ENCODE measurements around the gene EIPR1.

EIPR1 gene

GRCh38 chr2:3266925-3267867 is 110.4 kb downstream of the EIPR1 start:
- peaks cover 4% of the 10 kb centered on the region for H3K36me3 ChIP-seq (ENCODE audit: control insufficient read depth, insufficient read depth, low read length)
- no peak overlapping the region for H3K4me3 ChIP-seq (ENCODE audit: extremely low read depth, insufficient read depth, low read length, poor library complexity, severe bottlenecking)
- no peak overlapping the region for H3K27ac ChIP-seq (ENCODE audit: low read depth, low read length, severe bottlenecking)
- 93 to 94% methylated on average over 10 of the region's 15 CpGs for WGBS, 2 experiments (ENCODE audit: insufficient coverage in 2 of 2)
- H3K9me3 ChIP-seq (ENCODE audit: control insufficient read depth, low read length) = no peaks in the 10 kb centered on the region
- H3K4me1 ChIP-seq (ENCODE audit: control insufficient read depth, insufficient read depth, low read length, poor library complexity, severe bottlenecking) = no peaks in the 10 kb centered on the region

DNA sequence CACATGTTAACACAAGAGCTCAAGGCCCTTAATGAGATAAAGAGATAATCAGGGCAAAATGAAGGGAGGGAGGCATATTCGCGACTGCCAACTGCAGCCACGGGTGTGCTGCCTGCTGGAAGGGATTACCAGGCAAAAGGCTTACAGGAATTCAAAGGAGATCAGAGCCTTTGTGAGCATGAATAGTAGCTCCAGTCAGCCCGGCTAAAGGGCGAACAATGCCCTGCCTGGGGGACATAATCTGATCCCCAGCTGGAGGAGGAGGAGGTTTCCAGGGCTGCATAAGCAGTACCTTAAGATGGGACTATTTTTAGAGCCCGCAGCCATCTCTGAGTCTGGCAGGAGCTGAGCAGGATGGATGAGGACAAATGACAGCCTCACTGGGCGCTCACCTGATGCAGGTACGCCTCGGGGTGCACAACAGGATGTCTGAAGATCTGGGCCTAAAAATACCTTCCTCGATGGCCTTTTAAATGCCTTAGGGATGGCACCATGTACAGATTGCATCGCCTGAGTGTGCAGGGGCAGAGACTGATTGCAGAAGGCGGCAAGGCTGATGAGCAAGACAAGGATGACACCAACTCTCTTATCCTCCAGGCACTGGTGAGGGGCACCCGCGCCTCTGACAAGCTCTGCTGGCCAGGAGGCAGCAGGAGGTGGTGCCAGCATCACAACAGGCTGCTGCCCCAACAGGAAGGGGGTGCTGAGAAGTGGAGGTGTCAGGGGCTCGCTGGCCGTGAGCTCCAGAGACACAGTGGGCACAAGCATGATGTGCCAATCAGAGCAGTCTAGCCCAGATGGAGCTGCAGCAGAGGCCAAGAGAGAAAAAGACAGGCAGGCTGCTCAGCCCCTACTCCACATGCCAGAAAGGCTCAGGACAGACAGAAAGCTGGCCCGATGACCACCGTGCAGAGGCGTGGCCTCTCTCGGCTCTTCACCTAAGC is 111.4 kb downstream of the EIPR1 start:
- Histone ChIP-seq H3K4me3 (ENCODE audit: extremely low read depth, insufficient read depth, low read length, poor library complexity, severe bottlenecking) (no peak overlapping the region), H3K36me3 (ENCODE audit: control insufficient read depth, insufficient read depth, low read length) (peaks cover 4% of the 10 kb centered on the region), H3K9me3 (ENCODE audit: control insufficient read depth, low read length) (no peaks in the 10 kb centered on the region), H3K27ac (ENCODE audit: low read depth, low read length, severe bottlenecking) (peak overlapping the region; percentile 10), H3K4me1 (ENCODE audit: control insufficient read depth, insufficient read depth, low read length, poor library complexity, severe bottlenecking) (no peaks in the 10 kb centered on the region)
- 52 to 62% methylated on average over 14 to 15 of the region's 20 CpGs for WGBS, 2 experiments (ENCODE audit: insufficient coverage in 2 of 2)

GRCh38 chr2:3265471-3265870 is 112.1 kb downstream of the EIPR1 start:
- Histone ChIP-seq H3K4me3 (ENCODE audit: extremely low read depth, insufficient read depth, low read length, poor library complexity, severe bottlenecking) (no peak overlapping the region), H3K9me3 (ENCODE audit: control insufficient read depth, low read length) (no peaks in the 10 kb centered on the region), H3K27ac (ENCODE audit: low read depth, low read length, severe bottlenecking) (peak overlapping the region; percentile 10), H3K4me1 (ENCODE audit: control insufficient read depth, insufficient read depth, low read length, poor library complexity, severe bottlenecking) (no peaks in the 10 kb centered on the region), H3K36me3 (ENCODE audit: control insufficient read depth, insufficient read depth, low read length) (peaks cover 4% of the 10 kb centered on the region)
- 78 to 87% methylated on average over 8 of the region's 8 CpGs for WGBS, 2 experiments (ENCODE audit: insufficient coverage in 2 of 2)

DNA sequence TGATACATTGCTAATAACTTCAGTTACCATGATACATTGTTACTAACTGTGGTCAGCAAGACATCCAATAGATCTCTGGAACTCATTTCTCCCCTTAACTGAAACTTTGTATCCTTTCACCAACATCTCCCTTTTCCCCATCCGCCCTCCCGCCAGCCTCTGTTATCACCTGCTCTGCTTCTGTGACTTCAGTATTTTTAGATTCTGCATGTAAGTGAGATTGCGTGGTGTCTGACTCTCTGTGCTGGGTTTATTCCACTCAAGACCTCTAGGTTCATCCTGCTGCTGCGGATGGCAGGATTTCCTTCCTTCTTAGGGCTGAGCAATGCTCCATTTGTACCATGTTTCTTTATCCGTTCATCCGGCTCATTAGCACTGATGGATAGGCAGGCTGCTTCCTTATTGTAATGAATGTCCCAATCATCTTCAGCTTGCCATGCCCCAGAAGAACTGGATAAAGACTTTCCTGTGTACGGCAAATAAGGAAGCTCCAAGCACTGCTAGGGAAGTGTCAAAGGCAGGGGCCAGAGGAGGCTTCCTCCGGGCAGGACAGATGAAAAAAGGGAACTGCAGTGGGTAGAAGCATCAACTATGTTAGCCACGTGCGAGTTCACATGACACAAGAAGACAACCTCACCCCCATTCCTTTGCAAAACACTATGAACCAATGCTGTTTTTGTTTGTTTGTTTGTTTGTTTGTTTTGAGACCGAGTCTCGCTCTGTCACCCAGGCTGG is 113.4 kb downstream of the EIPR1 start:
- H3K4me1 ChIP-seq (ENCODE audit: control insufficient read depth, insufficient read depth, low read length, poor library complexity, severe bottlenecking) = no peaks in the 10 kb centered on the region
- 79 to 88% methylated on average over 6 to 8 of the region's 12 CpGs for WGBS, 2 experiments (ENCODE audit: insufficient coverage in 2 of 2)
- H3K27ac ChIP-seq (ENCODE audit: low read depth, low read length, severe bottlenecking) = no peak overlapping the region
- H3K9me3 ChIP-seq (ENCODE audit: control insufficient read depth, low read length) = no peaks in the 10 kb centered on the region
- H3K4me3 ChIP-seq (ENCODE audit: extremely low read depth, insufficient read depth, low read length, poor library complexity, severe bottlenecking) = no peak overlapping the region
- no peaks in the 10 kb centered on the region for H3K36me3 ChIP-seq (ENCODE audit: control insufficient read depth, insufficient read depth, low read length)

DNA sequence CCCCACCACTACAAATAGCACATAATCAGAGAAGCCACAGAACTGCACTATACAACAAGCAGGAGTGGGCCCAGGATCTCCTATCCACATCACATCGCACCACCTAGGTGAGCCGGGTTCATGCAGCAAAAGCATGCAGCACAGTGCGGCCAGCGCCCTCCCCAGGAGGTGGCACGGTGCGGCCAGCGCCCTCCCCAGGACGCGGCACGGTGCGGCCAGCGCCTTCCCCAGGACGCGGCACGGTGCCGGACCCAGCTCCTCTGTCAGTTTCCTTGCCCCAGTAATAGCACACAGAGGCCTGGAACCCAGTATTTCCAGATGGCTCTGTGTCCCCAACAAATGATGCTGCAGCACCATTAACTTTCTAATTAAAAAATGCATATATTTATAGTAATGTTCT is 114.1 kb downstream of the EIPR1 start:
- 89 to 97% methylated on average over 15 to 16 of the region's 16 CpGs for WGBS, 2 experiments (ENCODE audit: insufficient coverage in 2 of 2)
- H3K4me1 ChIP-seq (ENCODE audit: control insufficient read depth, insufficient read depth, low read length, poor library complexity, severe bottlenecking) = no peaks in the 10 kb centered on the region
- no peaks in the 10 kb centered on the region for H3K9me3 ChIP-seq (ENCODE audit: control insufficient read depth, low read length)
- no peaks in the 10 kb centered on the region for H3K36me3 ChIP-seq (ENCODE audit: control insufficient read depth, insufficient read depth, low read length)
- no peak overlapping the region for H3K27ac ChIP-seq (ENCODE audit: low read depth, low read length, severe bottlenecking)
- H3K4me3 ChIP-seq (ENCODE audit: extremely low read depth, insufficient read depth, low read length, poor library complexity, severe bottlenecking) = no peak overlapping the region

DNA sequence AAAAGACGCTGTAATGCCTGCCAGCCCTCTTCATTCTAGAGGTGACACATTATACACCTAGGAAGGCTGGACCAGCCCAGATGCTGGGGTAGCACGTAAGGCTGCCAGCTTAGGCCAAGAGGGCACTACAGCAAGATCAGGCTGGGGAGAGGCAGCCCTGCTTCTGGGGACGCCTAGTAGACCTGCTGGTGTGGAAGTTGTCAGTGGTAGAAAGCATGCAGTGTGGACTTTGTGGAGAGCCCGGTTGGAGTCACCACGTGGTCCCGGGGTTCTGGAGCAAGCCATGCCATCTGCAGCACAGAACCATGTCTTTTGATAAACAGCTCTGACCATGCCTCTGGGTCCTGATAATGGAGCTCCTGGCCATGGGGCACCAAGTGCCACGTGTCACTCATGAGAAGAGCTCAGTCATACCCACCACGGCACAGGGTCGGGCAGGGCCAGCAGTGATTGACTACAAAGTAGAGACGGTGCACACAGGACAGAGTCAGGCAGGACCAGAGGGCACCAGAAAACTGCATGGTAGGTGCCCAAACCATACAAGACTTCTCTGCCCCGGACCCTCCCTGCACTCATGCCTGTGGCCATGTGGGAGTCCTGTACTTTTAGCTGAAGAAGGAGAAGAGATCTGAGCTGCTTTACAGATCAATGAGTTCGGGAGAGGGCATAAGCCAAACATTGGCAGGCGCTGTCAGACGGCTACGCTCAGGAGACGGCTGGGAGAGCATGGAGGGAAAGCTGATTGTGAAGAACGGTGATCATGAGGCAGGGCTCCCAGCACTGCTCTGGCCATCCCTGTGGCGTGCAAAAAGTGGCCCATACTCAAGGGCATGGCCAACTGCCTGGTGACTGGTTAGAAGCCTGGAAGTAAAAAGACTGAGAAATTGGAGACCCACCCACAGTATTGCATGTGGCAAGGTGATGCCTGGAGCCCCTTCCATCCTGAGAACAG is 114.9 kb downstream of the EIPR1 start:
- no peak overlapping the region for H3K27ac ChIP-seq (ENCODE audit: low read depth, low read length, severe bottlenecking)
- no peaks in the 10 kb centered on the region for H3K9me3 ChIP-seq (ENCODE audit: control insufficient read depth, low read length)
- no peaks in the 10 kb centered on the region for H3K4me1 ChIP-seq (ENCODE audit: control insufficient read depth, insufficient read depth, low read length, poor library complexity, severe bottlenecking)
- no peak overlapping the region for H3K4me3 ChIP-seq (ENCODE audit: extremely low read depth, insufficient read depth, low read length, poor library complexity, severe bottlenecking)
- no peaks in the 10 kb centered on the region for H3K36me3 ChIP-seq (ENCODE audit: control insufficient read depth, insufficient read depth, low read length)
- WGBS, 2 experiments (ENCODE audit: insufficient coverage in 2 of 2) = 92 to 97% methylated on average over 16 to 18 of the region's 18 CpGs

DNA sequence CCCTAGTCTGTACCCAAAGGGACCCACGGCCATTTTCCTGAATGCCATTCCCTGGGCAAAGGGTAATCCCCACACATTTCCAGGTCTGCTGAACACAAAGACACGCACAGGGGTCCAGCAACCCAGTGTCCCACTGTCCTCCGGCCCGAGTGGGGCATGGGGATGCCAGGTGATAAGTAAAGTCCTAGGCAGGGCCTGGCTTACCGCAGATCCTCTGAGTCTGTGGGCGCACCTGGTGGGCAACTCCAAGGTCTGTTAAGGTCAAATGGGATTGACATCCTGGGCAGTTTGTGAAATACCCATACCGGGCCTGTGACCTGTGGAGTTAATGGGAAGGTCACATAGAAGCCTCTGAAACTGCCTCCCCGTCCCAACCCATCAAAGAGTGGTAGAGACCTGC is 116.1 kb downstream of the EIPR1 start:
- Histone ChIP-seq H3K27ac (ENCODE audit: low read depth, low read length, severe bottlenecking) (no peak overlapping the region), H3K4me3 (ENCODE audit: extremely low read depth, insufficient read depth, low read length, poor library complexity, severe bottlenecking) (no peak overlapping the region), H3K36me3 (ENCODE audit: control insufficient read depth, insufficient read depth, low read length) (no peaks in the 10 kb centered on the region), H3K4me1 (ENCODE audit: control insufficient read depth, insufficient read depth, low read length, poor library complexity, severe bottlenecking) (peaks cover 9% of the 10 kb centered on the region), H3K9me3 (ENCODE audit: control insufficient read depth, low read length) (no peaks in the 10 kb centered on the region)
- 91 to 100% methylated on average over 4 to 7 of the region's 8 CpGs for WGBS, 2 experiments (ENCODE audit: insufficient coverage in 2 of 2)

DNA sequence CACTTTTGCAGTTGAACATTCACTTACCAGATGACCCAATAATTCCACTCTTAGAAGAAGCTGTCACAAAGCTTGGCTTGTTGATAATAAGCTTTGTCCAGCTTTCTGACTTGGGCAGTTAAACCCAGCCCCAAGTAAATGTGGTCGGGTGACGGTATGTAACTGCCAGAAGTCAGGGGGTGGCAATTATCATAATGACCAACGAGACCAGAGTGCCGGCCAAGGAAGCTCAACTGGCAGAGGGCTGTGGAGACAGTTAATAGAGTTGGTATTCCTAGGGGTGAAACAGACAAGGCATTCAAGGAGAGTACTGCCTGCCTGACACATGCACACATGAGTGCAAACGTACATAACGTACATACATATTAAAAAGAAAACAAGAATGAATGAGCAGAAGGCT is 116.7 kb downstream of the EIPR1 start:
- Histone ChIP-seq H3K4me1 (ENCODE audit: control insufficient read depth, insufficient read depth, low read length, poor library complexity, severe bottlenecking) (peaks cover 10% of the 10 kb centered on the region), H3K27ac (ENCODE audit: low read depth, low read length, severe bottlenecking) (no peak overlapping the region), H3K36me3 (ENCODE audit: control insufficient read depth, insufficient read depth, low read length) (no peaks in the 10 kb centered on the region), H3K4me3 (ENCODE audit: extremely low read depth, insufficient read depth, low read length, poor library complexity, severe bottlenecking) (no peak overlapping the region), H3K9me3 (ENCODE audit: control insufficient read depth, low read length) (no peaks in the 10 kb centered on the region)
- 87 to 90% methylated on average over 4 to 5 of the region's 6 CpGs for WGBS, 2 experiments (ENCODE audit: insufficient coverage in 2 of 2)

DNA sequence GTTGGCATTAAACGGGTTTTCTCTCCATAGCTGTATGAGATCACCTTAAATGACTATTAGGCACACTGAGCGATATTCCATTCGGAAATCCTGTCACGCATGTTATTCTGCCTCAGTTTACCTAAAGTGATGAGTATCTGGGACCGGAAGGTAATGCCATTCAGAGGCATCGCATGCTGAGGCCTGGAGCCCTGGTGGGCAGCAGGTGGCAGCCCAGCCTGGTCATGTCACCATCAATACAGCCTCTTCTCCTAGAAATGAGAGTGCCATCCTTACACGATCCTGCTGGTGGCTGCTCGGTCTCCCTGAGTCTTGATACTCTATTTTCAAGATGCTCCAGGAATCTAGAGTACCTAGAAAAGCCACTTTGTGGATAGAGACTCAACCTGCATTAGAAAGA is 119.8 kb downstream of the EIPR1 start:
- H3K4me3 ChIP-seq (ENCODE audit: extremely low read depth, insufficient read depth, low read length, poor library complexity, severe bottlenecking) = no peak overlapping the region
- 91 to 93% methylated on average over 7 of the region's 8 CpGs for WGBS, 2 experiments (ENCODE audit: insufficient coverage in 2 of 2)
- H3K4me1 ChIP-seq (ENCODE audit: control insufficient read depth, insufficient read depth, low read length, poor library complexity, severe bottlenecking) = peaks cover 10% of the 10 kb centered on the region
- peaks cover 3% of the 10 kb centered on the region for H3K36me3 ChIP-seq (ENCODE audit: control insufficient read depth, insufficient read depth, low read length)
- H3K27ac ChIP-seq (ENCODE audit: low read depth, low read length, severe bottlenecking) = no peak overlapping the region
- no peaks in the 10 kb centered on the region for H3K9me3 ChIP-seq (ENCODE audit: control insufficient read depth, low read length)

Data from mesodermal cell (in vitro differentiated cells).